ENCODE measurements around the gene RNF149.
"Not testable (repeated sequence)": the region's sequence is repeated elsewhere in the genome, so short reads cannot be mapped to it uniquely, and the experiment has no call there.

- not testable (repeated sequence) for TF ChIP-seq CTCF (IDR thresholded peaks at IDR 0.05; ENCODE audit: extremely low read depth in 1 of 2, insufficient read depth in 1 of 2, low read depth in 1 of 2, low read length in 2 of 2); POLR2A (IDR thresholded peaks at IDR 0.05; ENCODE audit: low read depth, low read length); EZH2 (IDR thresholded peaks at IDR 0.05; ENCODE audit: borderline replicate concordance, low read depth, low read length, severe bottlenecking); FOS (IDR thresholded peaks at IDR 0.05; ENCODE audit: borderline replicate concordance, insufficient read depth, low read length); JUN (IDR thresholded peaks at IDR 0.05; ENCODE audit: borderline replicate concordance, insufficient read depth, insufficient read length, low read depth); POLR2AphosphoS5 (IDR thresholded peaks at IDR 0.05; ENCODE audit: insufficient read depth, low read depth, low read length); MYC (IDR thresholded peaks at IDR 0.05; ENCODE audit: low read depth, low read length); MAX (IDR thresholded peaks at IDR 0.05; ENCODE audit: insufficient read depth, insufficient read length)
Measured at GRCh38 chr2:101352631-101353030, 44.1 kb upstream of the RNF149 start.

Measured in endothelial cell of umbilical vein (primary cell).